ENCODE results near the gene DCUN1D1.

The DCUN1D1 gene

GRCh38 chr3:182936239-182936917 lies 44.0 kb downstream of the DCUN1D1 start:
- no peak for DNase-seq (ENCODE audit: extremely low spot score)
- TF ChIP-seq LEF1 (IDR thresholded peaks at IDR 0.05; ENCODE audit: borderline replicate concordance) (no peak), FOXA1 (IDR thresholded peaks at IDR 0.05) (no peak), SP1 (IDR thresholded peaks at IDR 0.05) (no peak), PKNOX1 (IDR thresholded peaks at IDR 0.05) (no peak), SUZ12 (IDR thresholded peaks at IDR 0.05) (no peak), ZNF384 (IDR thresholded peaks at IDR 0.05) (no peak), FOXM1 (IDR thresholded peaks at IDR 0.05; ENCODE audit: borderline replicate concordance) (no peak), ELF4 (IDR thresholded peaks at IDR 0.05) (no peak), FOXK2 (IDR thresholded peaks at IDR 0.05) (no peak), ARNT (IDR thresholded peaks at IDR 0.05) (no peak), TARDBP (IDR thresholded peaks at IDR 0.05) (no peak), NFRKB (IDR thresholded peaks at IDR 0.05) (no peak), L3MBTL2 (conservative IDR thresholded peaks at IDR 0.05) (no peak), HDGF (IDR thresholded peaks at IDR 0.05; ENCODE audit: borderline replicate concordance) (no peak), CTBP1 (IDR thresholded peaks at IDR 0.05; ENCODE audit: borderline replicate concordance) (no peak)
- POLR2A ChIA-PET = no interaction called here
- CTCF ChIA-PET = interaction anchor here (0.6 kb wide), 1 partner anchor 27 kb away, joined by 3 read pairs; no protein-coding TSS in a partner anchor

GRCh38 chr3:182935803-182936202 lies 44.5 kb downstream of the DCUN1D1 start:
- CTCF ChIA-PET = interaction anchor here (0.6 kb wide), 1 partner anchor 26 kb away, joined by 3 read pairs; no protein-coding TSS in a partner anchor
- TF ChIP-seq TARDBP (IDR thresholded peaks at IDR 0.05) = no peak
- no peak for TF ChIP-seq FOXK2 (IDR thresholded peaks at IDR 0.05)
- TF ChIP-seq LEF1 (IDR thresholded peaks at IDR 0.05; ENCODE audit: borderline replicate concordance) = no peak
- no peak for TF ChIP-seq ZNF384 (IDR thresholded peaks at IDR 0.05)
- no peak for TF ChIP-seq NFRKB (IDR thresholded peaks at IDR 0.05)
- TF ChIP-seq ELF4 (IDR thresholded peaks at IDR 0.05) = no peak
- TF ChIP-seq L3MBTL2 (conservative IDR thresholded peaks at IDR 0.05) = no peak
- POLR2A ChIA-PET = no interaction called here
- DNase-seq (ENCODE audit: extremely low spot score) = no peak

- ChIA-PET POLR2A (no interaction called here), CTCF (no interaction called here)
- TF ChIP-seq HDGF (IDR thresholded peaks at IDR 0.05; ENCODE audit: borderline replicate concordance) = no peak
- TF ChIP-seq LEF1 (IDR thresholded peaks at IDR 0.05; ENCODE audit: borderline replicate concordance) = no peak
- TF ChIP-seq FOXA1 (IDR thresholded peaks at IDR 0.05) = no peak
- no peak for TF ChIP-seq CTBP1 (IDR thresholded peaks at IDR 0.05; ENCODE audit: borderline replicate concordance)
- TF ChIP-seq ELF4 (IDR thresholded peaks at IDR 0.05) = no peak
- no peak for TF ChIP-seq TARDBP (IDR thresholded peaks at IDR 0.05)
- no peak for DNase-seq (ENCODE audit: extremely low spot score)
Measured at GRCh38 chr3:182925944-182926337, 54.4 kb downstream of the DCUN1D1 start.

- ChIA-PET POLR2A (no interaction called here), CTCF (no interaction called here)
- TF ChIP-seq CTBP1 (IDR thresholded peaks at IDR 0.05; ENCODE audit: borderline replicate concordance) (no peak), NFRKB (IDR thresholded peaks at IDR 0.05) (no peak), TARDBP (IDR thresholded peaks at IDR 0.05) (no peak), SP1 (IDR thresholded peaks at IDR 0.05) (no peak), ZNF384 (IDR thresholded peaks at IDR 0.05) (no peak), LEF1 (IDR thresholded peaks at IDR 0.05; ENCODE audit: borderline replicate concordance) (no peak), FOXA1 (IDR thresholded peaks at IDR 0.05) (no peak), BHLHE40 (IDR thresholded peaks at IDR 0.05; ENCODE audit: borderline replicate concordance) (no peak), FOXM1 (IDR thresholded peaks at IDR 0.05; ENCODE audit: borderline replicate concordance) (no peak), FOXK2 (IDR thresholded peaks at IDR 0.05) (no peak), HDGF (IDR thresholded peaks at IDR 0.05; ENCODE audit: borderline replicate concordance) (no peak), SUZ12 (IDR thresholded peaks at IDR 0.05) (no peak)
- DNase-seq (ENCODE audit: extremely low spot score) = no peak
Measured at GRCh38 chr3:182925330-182925943, 54.9 kb downstream of the DCUN1D1 start.

GRCh38 chr3:182921665-182922355 lies 58.5 kb downstream of the DCUN1D1 start:
- CTCF ChIA-PET = no interaction called here

More at GRCh38 chr3:182921665-182922355, 58.5 kb downstream of the DCUN1D1 start:
- no peak for DNase-seq (ENCODE audit: extremely low spot score)
- POLR2A ChIA-PET = no interaction called here
- no peak for TF ChIP-seq L3MBTL2 (conservative IDR thresholded peaks at IDR 0.05)
- no peak for TF ChIP-seq FOXA1 (IDR thresholded peaks at IDR 0.05)
- TF ChIP-seq FOXM1 (IDR thresholded peaks at IDR 0.05; ENCODE audit: borderline replicate concordance) = no peak
- no peak for TF ChIP-seq PKNOX1 (IDR thresholded peaks at IDR 0.05)
- no peak for TF ChIP-seq ZNF384 (IDR thresholded peaks at IDR 0.05)
- TF ChIP-seq ARNT (IDR thresholded peaks at IDR 0.05) = no peak
- TF ChIP-seq NFRKB (IDR thresholded peaks at IDR 0.05) = no peak
- TF ChIP-seq BHLHE40 (IDR thresholded peaks at IDR 0.05; ENCODE audit: borderline replicate concordance) = no peak
